Neural cell (in vitro differentiated cells): ENCODE measurements around the gene KCNK7.

Experiments
- EP300 ChIP-seq: fragments of 450-650 bp; conservative IDR thresholded peaks from 2 replicates; pipeline ENCODE4 v1.6.1; 2014; ENCODE audit warnings: antibody characterized with exemption, mild to moderate bottlenecking, moderate library complexity; ENCODE audit not compliant: poor library complexity, severe bottlenecking
- EZH2 ChIP-seq: fragments of 200-600, 300-800 bp; shearing (Covaris generic), sonication (generic); IDR thresholded peaks from 2 replicates; pipeline ENCODE4 v1.6.1; 2014; ENCODE audit warnings: antibody characterized with exemption, low read length, borderline replicate concordance, mild to moderate bottlenecking; ENCODE audit not compliant: insufficient read depth, poor library complexity, severe bottlenecking
- MXI1 ChIP-seq: fragments of 450-650 bp; conservative IDR thresholded peaks from 2 replicates; pipeline ENCODE4 v1.6.1; 2014; ENCODE audit warnings: antibody characterized with exemption, mild to moderate bottlenecking; ENCODE audit not compliant: poor library complexity, severe bottlenecking
- POLR2AphosphoS5 ChIP-seq: IDR thresholded peaks from 2 replicates; pipeline ENCODE4 v1.6.1; 2012
- RAD21 ChIP-seq: fragments of 450-650 bp; conservative IDR thresholded peaks from 2 replicates; pipeline ENCODE4 v1.6.1; 2014; ENCODE audit warnings: antibody characterized with exemption, mild to moderate bottlenecking, moderate library complexity
- SMC3 ChIP-seq: fragments of 450-650 bp; conservative IDR thresholded peaks from 2 replicates; pipeline ENCODE4 v1.6.1; 2014; ENCODE audit warnings: antibody characterized with exemption, mild to moderate bottlenecking, moderate library complexity; ENCODE audit not compliant: poor library complexity
- TAF1 ChIP-seq: IDR thresholded peaks from 2 replicates; pipeline ENCODE4 v1.6.1; 2012; ENCODE audit warnings: low read depth
- TF ChIP-seq, protein P1 (sequence below): fragments of 450-650 bp; IDR thresholded peaks from 2 replicates; pipeline ENCODE4 v1.5.1; 2014; ENCODE audit warnings: antibody characterized with exemption, mild to moderate bottlenecking, moderate library complexity; ENCODE audit not compliant: poor library complexity, severe bottlenecking
- TF ChIP-seq, protein P2 (sequence below): IDR thresholded peaks from 2 replicates; pipeline ENCODE4 v1.6.1; 2012; ENCODE audit warnings: borderline replicate concordance

- TF ChIP-seq EP300 (no peak), SMC3 (no peak), POLR2AphosphoS5 (no peak), EZH2 (no peak), TAF1 (no peak), MXI1 (no peak), RAD21 (no peak)
- TF ChIP-seq, protein P1, sequence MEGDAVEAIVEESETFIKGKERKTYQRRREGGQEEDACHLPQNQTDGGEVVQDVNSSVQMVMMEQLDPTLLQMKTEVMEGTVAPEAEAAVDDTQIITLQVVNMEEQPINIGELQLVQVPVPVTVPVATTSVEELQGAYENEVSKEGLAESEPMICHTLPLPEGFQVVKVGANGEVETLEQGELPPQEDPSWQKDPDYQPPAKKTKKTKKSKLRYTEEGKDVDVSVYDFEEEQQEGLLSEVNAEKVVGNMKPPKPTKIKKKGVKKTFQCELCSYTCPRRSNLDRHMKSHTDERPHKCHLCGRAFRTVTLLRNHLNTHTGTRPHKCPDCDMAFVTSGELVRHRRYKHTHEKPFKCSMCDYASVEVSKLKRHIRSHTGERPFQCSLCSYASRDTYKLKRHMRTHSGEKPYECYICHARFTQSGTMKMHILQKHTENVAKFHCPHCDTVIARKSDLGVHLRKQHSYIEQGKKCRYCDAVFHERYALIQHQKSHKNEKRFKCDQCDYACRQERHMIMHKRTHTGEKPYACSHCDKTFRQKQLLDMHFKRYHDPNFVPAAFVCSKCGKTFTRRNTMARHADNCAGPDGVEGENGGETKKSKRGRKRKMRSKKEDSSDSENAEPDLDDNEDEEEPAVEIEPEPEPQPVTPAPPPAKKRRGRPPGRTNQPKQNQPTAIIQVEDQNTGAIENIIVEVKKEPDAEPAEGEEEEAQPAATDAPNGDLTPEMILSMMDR = no peak
- TF ChIP-seq, protein P2, sequence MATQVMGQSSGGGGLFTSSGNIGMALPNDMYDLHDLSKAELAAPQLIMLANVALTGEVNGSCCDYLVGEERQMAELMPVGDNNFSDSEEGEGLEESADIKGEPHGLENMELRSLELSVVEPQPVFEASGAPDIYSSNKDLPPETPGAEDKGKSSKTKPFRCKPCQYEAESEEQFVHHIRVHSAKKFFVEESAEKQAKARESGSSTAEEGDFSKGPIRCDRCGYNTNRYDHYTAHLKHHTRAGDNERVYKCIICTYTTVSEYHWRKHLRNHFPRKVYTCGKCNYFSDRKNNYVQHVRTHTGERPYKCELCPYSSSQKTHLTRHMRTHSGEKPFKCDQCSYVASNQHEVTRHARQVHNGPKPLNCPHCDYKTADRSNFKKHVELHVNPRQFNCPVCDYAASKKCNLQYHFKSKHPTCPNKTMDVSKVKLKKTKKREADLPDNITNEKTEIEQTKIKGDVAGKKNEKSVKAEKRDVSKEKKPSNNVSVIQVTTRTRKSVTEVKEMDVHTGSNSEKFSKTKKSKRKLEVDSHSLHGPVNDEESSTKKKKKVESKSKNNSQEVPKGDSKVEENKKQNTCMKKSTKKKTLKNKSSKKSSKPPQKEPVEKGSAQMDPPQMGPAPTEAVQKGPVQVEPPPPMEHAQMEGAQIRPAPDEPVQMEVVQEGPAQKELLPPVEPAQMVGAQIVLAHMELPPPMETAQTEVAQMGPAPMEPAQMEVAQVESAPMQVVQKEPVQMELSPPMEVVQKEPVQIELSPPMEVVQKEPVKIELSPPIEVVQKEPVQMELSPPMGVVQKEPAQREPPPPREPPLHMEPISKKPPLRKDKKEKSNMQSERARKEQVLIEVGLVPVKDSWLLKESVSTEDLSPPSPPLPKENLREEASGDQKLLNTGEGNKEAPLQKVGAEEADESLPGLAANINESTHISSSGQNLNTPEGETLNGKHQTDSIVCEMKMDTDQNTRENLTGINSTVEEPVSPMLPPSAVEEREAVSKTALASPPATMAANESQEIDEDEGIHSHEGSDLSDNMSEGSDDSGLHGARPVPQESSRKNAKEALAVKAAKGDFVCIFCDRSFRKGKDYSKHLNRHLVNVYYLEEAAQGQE = no peak
Observed at GRCh38 chr11:65617136-65617850, 21.7 kb upstream of the KCNK7 start.
